SK-N-SH treated with all-trans-retinoic acid at 6 μM for 48 hours (cell line): ENCODE results near the gene CASP6.

Experiments used
- ATAC-seq: fragments of 200-7000 bp; cut with Tn5 transposase; 3 replicates; pipeline ENCODE4 v1.9.1; 2020; ENCODE audit warnings: mild to moderate bottlenecking, moderate library complexity
- ARNTL ChIP-seq: fragments of 450-650 bp; formaldehyde crosslinking; IDR thresholded peaks from 2 replicates; pipeline ENCODE4 v1.5.0; 2020; ENCODE audit warnings: low read depth, mild to moderate bottlenecking, moderate library complexity, borderline replicate concordance
- BACH2 ChIP-seq: fragments of 250-450 bp; sonication (Bioruptor Pico); IDR thresholded peaks from 2 replicates; pipeline ENCODE4 v1.9.0; 2021; ENCODE audit warnings: mild to moderate bottlenecking, borderline replicate concordance
- CREB5 ChIP-seq: fragments of 250-450 bp; sonication (Bioruptor Pico); IDR thresholded peaks from 2 replicates; pipeline ENCODE4 v1.5.1; 2020; ENCODE audit warnings: low read depth, mild to moderate bottlenecking, moderate library complexity
- CSDC2 ChIP-seq: fragments of 250-450 bp; sonication (Bioruptor Pico); IDR thresholded peaks from 2 replicates; pipeline ENCODE4 v1.5.0; 2020; ENCODE audit warnings: mild to moderate bottlenecking, moderate library complexity
- ESRRG ChIP-seq: fragments of 250-450 bp; sonication (Bioruptor Pico); IDR thresholded peaks from 2 replicates; pipeline ENCODE4 v1.6.1; 2021; ENCODE audit warnings: mild to moderate bottlenecking
- GLIS3 ChIP-seq: fragments of 250-450 bp; sonication (Bioruptor Pico); IDR thresholded peaks from 2 replicates; pipeline ENCODE4 v1.5.0; 2020; ENCODE audit warnings: mild to moderate bottlenecking, moderate library complexity
- ISL1 ChIP-seq: fragments of 250-450 bp; sonication (Bioruptor Pico); IDR thresholded peaks from 2 replicates; pipeline ENCODE4 v2.1.2; 2022; ENCODE audit warnings: mild to moderate bottlenecking, moderate library complexity
- OSR1 ChIP-seq: fragments of 250-450 bp; sonication (Bioruptor Pico); IDR thresholded peaks from 2 replicates; pipeline ENCODE4 v1.8.0; 2022; ENCODE audit warnings: moderate library complexity, mild to moderate bottlenecking, inconsistent platforms
- POU6F1 ChIP-seq: fragments of 250-450 bp; sonication (Bioruptor Pico); IDR thresholded peaks from 2 replicates; pipeline ENCODE4 v1.8.0; 2021; ENCODE audit warnings: low read depth, mild to moderate bottlenecking, moderate library complexity, borderline replicate concordance
- PPARA ChIP-seq: fragments of 250-450 bp; sonication (Bioruptor Pico); IDR thresholded peaks from 2 replicates; pipeline ENCODE4 v1.5.0; 2020; ENCODE audit warnings: mild to moderate bottlenecking, borderline replicate concordance
- RARB ChIP-seq: fragments of 250-450 bp; sonication (Bioruptor Pico); IDR thresholded peaks from 2 replicates; pipeline ENCODE4 v1.8.0; 2021; ENCODE audit warnings: mild to moderate bottlenecking, moderate library complexity
- TCF4 ChIP-seq: fragments of 250-450 bp; sonication (Bioruptor Pico); IDR thresholded peaks from 2 replicates; pipeline ENCODE4 v1.8.0; 2021; ENCODE audit warnings: mild to moderate bottlenecking, moderate library complexity, borderline replicate concordance
- TOX ChIP-seq: fragments of 250-450 bp; sonication (Bioruptor Pico); IDR thresholded peaks from 2 replicates; pipeline ENCODE4 v1.8.0; 2021; ENCODE audit warnings: mild to moderate bottlenecking, moderate library complexity, borderline replicate concordance
- TSHZ2 ChIP-seq: fragments of 250-450 bp; sonication (Bioruptor Pico); IDR thresholded peaks from 2 replicates; pipeline ENCODE4 v1.5.0; 2020; ENCODE audit warnings: mild to moderate bottlenecking, moderate library complexity
- ZC3H10 ChIP-seq: fragments of 250-450 bp; sonication (Bioruptor Pico); IDR thresholded peaks from 2 replicates; pipeline ENCODE4 v1.5.1; 2021; ENCODE audit warnings: mild to moderate bottlenecking, moderate library complexity
- ZFP3 ChIP-seq: fragments of 250-450 bp; sonication (Bioruptor Pico); IDR thresholded peaks from 2 replicates; pipeline ENCODE4 v1.5.0; 2020; ENCODE audit warnings: mild to moderate bottlenecking, moderate library complexity
- ZFP30 ChIP-seq: fragments of 450-650 bp; formaldehyde crosslinking; IDR thresholded peaks from 2 replicates; pipeline ENCODE4 v1.5.0; 2022; ENCODE audit warnings: mild to moderate bottlenecking, moderate library complexity
- ZNF565 ChIP-seq: fragments of 450-650 bp; formaldehyde crosslinking; conservative IDR thresholded peaks from 2 replicates; pipeline ENCODE4 v1.5.0; 2020; ENCODE audit warnings: low read depth, mild to moderate bottlenecking, moderate library complexity
- ZNF70 ChIP-seq: fragments of 450-650 bp; formaldehyde crosslinking; IDR thresholded peaks from 2 replicates; pipeline ENCODE4 v1.5.0; 2020; ENCODE audit warnings: mild to moderate bottlenecking, moderate library complexity
- TF ChIP-seq, protein P1 (sequence below): fragments of 250-450 bp; sonication (Bioruptor Pico); IDR thresholded peaks from 2 replicates; pipeline ENCODE4 v1.8.0; 2020; ENCODE audit warnings: mild to moderate bottlenecking, moderate library complexity, borderline replicate concordance

CASP6 gene

GRCh38 chr4:109702950-109703663 lies at the start of gene CASP6:
Gene CASP6 (minus strand): TSS chr4:109703445. CDS start chr4:109703395, 50 bp downstream.
- peak; percentile 91 for ATAC-seq
- peak; percentile 25; the same call in 1 of the 2 replicates for TF ChIP-seq GLIS3 (CRISPR knock-in tag)
- TF ChIP-seq RARB (CRISPR knock-in tag), result 0 out of 2 replicates have a peak, but pooled peaks have one; percentile 38
- TF ChIP-seq ARNTL (CRISPR knock-in tag), result no peak
- TF ChIP-seq ZC3H10 (CRISPR knock-in tag), result peak; percentile 50; the same call in 1 of the 2 replicates
- no peak for TF ChIP-seq ESRRG
- 0 out of 2 replicates have a peak, but pooled peaks have one; percentile 25 for TF ChIP-seq CSDC2 (CRISPR knock-in tag)
- TF ChIP-seq ZNF565, result no peak

GRCh38 chr4:109752525-109752924 lies 49.3 kb upstream of the CASP6 start:
- TF ChIP-seq GLIS3 (CRISPR knock-in tag) (no peak), RARB (CRISPR knock-in tag) (no peak), ISL1 (CRISPR knock-in tag) (no peak), TCF4 (CRISPR knock-in tag) (no peak), CSDC2 (CRISPR knock-in tag) (no peak), ESRRG (no peak), ZFP30 (CRISPR knock-in tag) (no peak), ZNF565 (no peak), TSHZ2 (CRISPR knock-in tag) (no peak)
- ATAC-seq, result no peak

GRCh38 chr4:109751852-109752251 lies 48.6 kb upstream of the CASP6 start:
- TF ChIP-seq ZC3H10 (CRISPR knock-in tag) (peak; percentile 92), ESRRG (no peak), ISL1 (CRISPR knock-in tag) (peak; percentile 89)
- TF ChIP-seq, protein P1, sequence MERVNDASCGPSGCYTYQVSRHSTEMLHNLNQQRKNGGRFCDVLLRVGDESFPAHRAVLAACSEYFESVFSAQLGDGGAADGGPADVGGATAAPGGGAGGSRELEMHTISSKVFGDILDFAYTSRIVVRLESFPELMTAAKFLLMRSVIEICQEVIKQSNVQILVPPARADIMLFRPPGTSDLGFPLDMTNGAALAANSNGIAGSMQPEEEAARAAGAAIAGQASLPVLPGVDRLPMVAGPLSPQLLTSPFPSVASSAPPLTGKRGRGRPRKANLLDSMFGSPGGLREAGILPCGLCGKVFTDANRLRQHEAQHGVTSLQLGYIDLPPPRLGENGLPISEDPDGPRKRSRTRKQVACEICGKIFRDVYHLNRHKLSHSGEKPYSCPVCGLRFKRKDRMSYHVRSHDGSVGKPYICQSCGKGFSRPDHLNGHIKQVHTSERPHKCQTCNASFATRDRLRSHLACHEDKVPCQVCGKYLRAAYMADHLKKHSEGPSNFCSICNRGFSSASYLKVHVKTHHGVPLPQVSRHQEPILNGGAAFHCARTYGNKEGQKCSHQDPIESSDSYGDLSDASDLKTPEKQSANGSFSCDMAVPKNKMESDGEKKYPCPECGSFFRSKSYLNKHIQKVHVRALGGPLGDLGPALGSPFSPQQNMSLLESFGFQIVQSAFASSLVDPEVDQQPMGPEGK (CRISPR knock-in tag), result 0 out of 2 replicates have a peak, but pooled peaks have one; percentile 40
- ATAC-seq, result no peak

- no peak for ATAC-seq
- no peak for TF ChIP-seq ESRRG
- TF ChIP-seq ZNF70 (CRISPR knock-in tag), result no peak
- no peak for TF ChIP-seq BACH2 (CRISPR knock-in tag)
- no peak for TF ChIP-seq ISL1 (CRISPR knock-in tag)
- TF ChIP-seq POU6F1 (CRISPR knock-in tag), result no peak
- TF ChIP-seq OSR1 (CRISPR knock-in tag), result no peak
- no peak for TF ChIP-seq TSHZ2 (CRISPR knock-in tag)
- no peak for TF ChIP-seq CREB5
- TF ChIP-seq ZC3H10 (CRISPR knock-in tag), result no peak
- no peak for TF ChIP-seq GLIS3 (CRISPR knock-in tag)
- no peak for TF ChIP-seq RARB (CRISPR knock-in tag)
- no peak for TF ChIP-seq PPARA (CRISPR knock-in tag)
- TF ChIP-seq TOX (CRISPR knock-in tag), result no peak
- TF ChIP-seq ARNTL (CRISPR knock-in tag), result no peak
- TF ChIP-seq ZFP30 (CRISPR knock-in tag), result no peak
- TF ChIP-seq ZFP3 (CRISPR knock-in tag), result no peak
- TF ChIP-seq, protein P1 (CRISPR knock-in tag), result no peak
- no peak for TF ChIP-seq CSDC2 (CRISPR knock-in tag)
Observed at GRCh38 chr4:109750652-109751244, 47.5 kb upstream of the CASP6 start.
